Stimulated activated CD8-positive, alpha-beta memory T cell treated with anti-CD3 and anti-CD28 coated beads, Interleukin-4, amount 100 ng/mL, for 48 hours (primary cell): ENCODE measurements around the gene FBXO46.
"Not testable (repeated sequence)": the region's sequence is repeated elsewhere in the genome, so short reads cannot be mapped to it uniquely, and the experiment has no call there.

ENCODE experiments used
- DNase-seq: peaks from one replicate; pipeline ENCODE4 v3.0.0-alpha.2; 2020

FBXO46 gene

GRCh38 chr19:45765702-45766295 lies 35.1 kb upstream of the FBXO46 start:
- no peak for DNase-seq

GRCh38 chr19:45764945-45765701 lies 34.4 kb upstream of the FBXO46 start:
- no peak for DNase-seq

GRCh38 chr19:45764475-45764874 lies 33.8 kb upstream of the FBXO46 start:
- no peak for DNase-seq

- no peak for DNase-seq
Measured at GRCh38 chr19:45763691-45764294, 33.1 kb upstream of the FBXO46 start.

- no peak for DNase-seq
Measured at GRCh38 chr19:45762870-45763631, 32.4 kb upstream of the FBXO46 start.

GRCh38 chr19:45761714-45762113 lies 31.0 kb upstream of the FBXO46 start:
- no peak for DNase-seq

- no peak for DNase-seq
Measured at GRCh38 chr19:45758921-45759320, 28.2 kb upstream of the FBXO46 start.

GRCh38 chr19:45757695-45758094 lies 27.0 kb upstream of the FBXO46 start:
- no peak for DNase-seq

GRCh38 chr19:45754323-45754722 lies 23.6 kb upstream of the FBXO46 start:
- DNase-seq, result no peak

GRCh38 chr19:45753548-45753947 lies 22.9 kb upstream of the FBXO46 start:
- no peak for DNase-seq

- DNase-seq, result no peak
Measured at GRCh38 chr19:45752639-45753038, 21.9 kb upstream of the FBXO46 start.

- DNase-seq, result not testable (repeated sequence)
Measured at GRCh38 chr19:45751483-45751882, 20.8 kb upstream of the FBXO46 start.

- DNase-seq, result no peak
Measured at GRCh38 chr19:45747513-45747912, 16.8 kb upstream of the FBXO46 start.

- no peak for DNase-seq
Measured at GRCh38 chr19:45746866-45747265, 16.2 kb upstream of the FBXO46 start.

GRCh38 chr19:45745606-45746005 lies 14.9 kb upstream of the FBXO46 start:
- DNase-seq, result no peak

- DNase-seq, result no peak
Measured at GRCh38 chr19:45742969-45743368, 12.3 kb upstream of the FBXO46 start.

GRCh38 chr19:45739498-45740439 lies 9.1 kb upstream of the FBXO46 start:
- DNase-seq, result no peak

GRCh38 chr19:45733160-45733810 lies 2.6 kb upstream of the FBXO46 start, which contains the start of gene MEIOSIN:
MEIOSIN (plus strand) TSS chr19:45733439; CDS start chr19:45735377, 1,938 bp downstream.
- DNase-seq, result no peak

GRCh38 chr19:45729800-45730290 lies 851 bp downstream of the FBXO46 start:
- DNase-seq, result peak; percentile 43

GRCh38 chr19:45728683-45729082 lies 2.0 kb downstream of the FBXO46 start:
- not testable (repeated sequence) for DNase-seq

- DNase-seq, result not testable (repeated sequence)
Measured at GRCh38 chr19:45720065-45720464, 10.6 kb downstream of the FBXO46 start.
